OCI-LY7 (cell line): Measurements from ENCODE around the gene DTD2. TPM values are rescaled to one million over a fixed set of nuclear protein-coding genes. Genes with fewer than 3 reads are reported as not detected.

Experiments used
- BruUV-seq: library from RNA; stranded (reverse); fragments of 400-500 nt; replicated peaks from 2 replicates; lab custom pipeline; 2021; lab: Mats Ljungman, UMichigan
- CTCF ChIA-PET: fragments of 300-600 bp; sonication (Branson Sonifier 250); formaldehyde crosslinking; loops from one replicate; lab custom pipeline; 2022; ENCODE audit warnings: antibody characterized with exemption; ENCODE audit not compliant: unreplicated experiment; lab: Charles Lee
- POLR2A ChIA-PET: fragments of 300-600 bp; sonication (Branson Sonifier 250); formaldehyde crosslinking; loops from one replicate; lab custom pipeline; 2022; ENCODE audit warnings: antibody characterized with exemption; lab: Charles Lee
- DNase-seq: peaks from one replicate; pipeline ENCODE4 v3.0.0-alpha.2; 2015; ENCODE audit warnings: low spot score
- H2AFZ ChIP-seq: fragments of 200-600 bp; sonication (generic), shearing (Covaris generic); 2 replicates; pipeline ENCODE4 v1.6.1; 2014; ENCODE audit warnings: mild to moderate bottlenecking, antibody characterized with exemption, low read length, moderate library complexity
- H3K27ac ChIP-seq: fragments of 200-600 bp; sonication (generic); 2 replicates; pipeline ENCODE4 v1.5.1; 2014; ENCODE audit warnings: mixed run types, low read depth, mild to moderate bottlenecking, moderate library complexity, low read length, inconsistent platforms; ENCODE audit not compliant: poor library complexity, severe bottlenecking
- H3K36me3 ChIP-seq: fragments of 200-600 bp; sonication (generic); 2 replicates; pipeline ENCODE4 v1.6.1; 2014; ENCODE audit warnings: mild to moderate bottlenecking, antibody characterized with exemption, low read length, moderate library complexity, mixed read lengths; ENCODE audit not compliant: insufficient read depth
- H3K4me1 ChIP-seq: fragments of 200-600 bp; sonication (generic); 2 replicates; pipeline ENCODE4 v1.5.1; 2014; ENCODE audit warnings: mild to moderate bottlenecking, low read length; ENCODE audit not compliant: insufficient read depth, poor library complexity, severe bottlenecking
- H3K4me2 ChIP-seq: fragments of 200-600 bp; sonication (generic); 2 replicates; pipeline ENCODE4 v1.6.1; 2014; ENCODE audit warnings: mild to moderate bottlenecking, low read length
- H3K4me3 ChIP-seq: fragments of 200-600 bp; sonication (generic); 2 replicates; pipeline ENCODE4 v1.5.1; 2014; ENCODE audit warnings: mild to moderate bottlenecking, low read depth, low read length; ENCODE audit not compliant: poor library complexity, severe bottlenecking
- H3K79me2 ChIP-seq: fragments of 200-600 bp; sonication (generic); 2 replicates; pipeline ENCODE4 v1.6.1; 2016; ENCODE audit warnings: low read depth, mild to moderate bottlenecking, low read length, moderate library complexity, mixed read lengths; ENCODE audit not compliant: insufficient read depth
- H3K9me2 ChIP-seq: fragments of 200-600 bp; sonication (generic); 2 replicates; pipeline ENCODE4 v1.6.1; 2016; ENCODE audit warnings: mild to moderate bottlenecking, low read length, mixed read lengths; ENCODE audit not compliant: insufficient read depth
- H3K9me3 ChIP-seq: fragments of 200-600 bp; sonication (generic); 2 replicates; pipeline ENCODE4 v1.6.1; 2014; ENCODE audit warnings: mild to moderate bottlenecking, mixed run types, low read length, mixed read lengths
- H4K20me1 ChIP-seq: fragments of 200-600 bp; sonication (generic); 2 replicates; pipeline ENCODE4 v1.6.1; 2014; ENCODE audit warnings: mild to moderate bottlenecking, antibody characterized with exemption, low read length, moderate library complexity, mixed read lengths; ENCODE audit not compliant: insufficient read depth
- EZH2phosphoT487 ChIP-seq: fragments of 200-600 bp; sonication (generic); IDR thresholded peaks from 2 replicates; pipeline ENCODE4 v1.6.1; 2018; ENCODE audit warnings: low read depth, borderline replicate concordance, mild to moderate bottlenecking, mixed run types, antibody characterized with exemption, low read length, moderate library complexity, mixed read lengths
- intact Hi-C: fragments of 100-400 bp; cut with micrococcal nuclease; formaldehyde crosslinking; loops from one replicate; pipeline ENCODE4 v1.10.0; 2022; ENCODE audit not compliant: unreplicated experiment
- total RNA-seq, 2 experiments: library from RNA; depleted of rRNA in 1 of 2; stranded (reverse); fragments of >200 nt in 1 of 2; shearing (Covaris generic) in 1 of 2; gene quantifications; 2 replicates each; pipeline ENCODE4 v1.2.3, GENCODE V29; 2014 to 2022
- TF ChIP-seq, protein P1 (sequence below): fragments of 200-600 bp; sonication (generic); conservative IDR thresholded peaks from 2 replicates; pipeline ENCODE4 v1.5.1; 2014; ENCODE audit warnings: mild to moderate bottlenecking, antibody characterized with exemption, low read length, moderate library complexity, mixed read lengths

The DTD2 gene
- total RNA-seq, 2 experiments from 2014 or later, result 29.2 to 48.9 TPM

GRCh38 chr14:31435276-31435675, 22.0 kb downstream of the DTD2 start:
- H3K79me2 ChIP-seq, result no peaks in the 10 kb centered on the region
- peaks cover 12% of the 10 kb centered on the region for H3K36me3 ChIP-seq
- H3K4me3 ChIP-seq, result no peak overlapping the region
- H3K4me2 ChIP-seq, result no peak overlapping the region
- TF ChIP-seq, protein P1, sequence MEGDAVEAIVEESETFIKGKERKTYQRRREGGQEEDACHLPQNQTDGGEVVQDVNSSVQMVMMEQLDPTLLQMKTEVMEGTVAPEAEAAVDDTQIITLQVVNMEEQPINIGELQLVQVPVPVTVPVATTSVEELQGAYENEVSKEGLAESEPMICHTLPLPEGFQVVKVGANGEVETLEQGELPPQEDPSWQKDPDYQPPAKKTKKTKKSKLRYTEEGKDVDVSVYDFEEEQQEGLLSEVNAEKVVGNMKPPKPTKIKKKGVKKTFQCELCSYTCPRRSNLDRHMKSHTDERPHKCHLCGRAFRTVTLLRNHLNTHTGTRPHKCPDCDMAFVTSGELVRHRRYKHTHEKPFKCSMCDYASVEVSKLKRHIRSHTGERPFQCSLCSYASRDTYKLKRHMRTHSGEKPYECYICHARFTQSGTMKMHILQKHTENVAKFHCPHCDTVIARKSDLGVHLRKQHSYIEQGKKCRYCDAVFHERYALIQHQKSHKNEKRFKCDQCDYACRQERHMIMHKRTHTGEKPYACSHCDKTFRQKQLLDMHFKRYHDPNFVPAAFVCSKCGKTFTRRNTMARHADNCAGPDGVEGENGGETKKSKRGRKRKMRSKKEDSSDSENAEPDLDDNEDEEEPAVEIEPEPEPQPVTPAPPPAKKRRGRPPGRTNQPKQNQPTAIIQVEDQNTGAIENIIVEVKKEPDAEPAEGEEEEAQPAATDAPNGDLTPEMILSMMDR, result no peak
- TF ChIP-seq EZH2phosphoT487, result no peak
- BruUV-seq, result no TSS peak
- no peaks in the 10 kb centered on the region for H3K9me3 ChIP-seq
- no peak overlapping the region for H2AFZ ChIP-seq
- no peaks in the 10 kb centered on the region for H4K20me1 ChIP-seq
- ChIA-PET CTCF (no interaction called here), POLR2A (interaction anchor here (0.5 to 1.0 kb wide), 4 partner anchors 15 to 1112 kb away, joined by 3 to 7 read pairs (median 3); partner anchors contain the start of genes DTD2 and HEATR5A)
- no peaks in the 10 kb centered on the region for H3K4me1 ChIP-seq
- H3K9me2 ChIP-seq, result no peaks in the 10 kb centered on the region
- intact Hi-C loops, result no loop called here
- no peak for DNase-seq
- no peak overlapping the region for H3K27ac ChIP-seq

GRCh38 chr14:31430634-31431264, 26.6 kb downstream of the DTD2 start:
- POLR2A ChIA-PET, result interaction anchor here (1.2 kb wide), 1 partner anchor 10 kb away, joined by 4 read pairs; the partner anchor contains the start of gene HEATR5A
- intact Hi-C loops, result loop anchor here (1.0 kb wide), 1 partner anchor 8 kb away; no protein-coding TSS in a partner anchor
- H3K36me3 ChIP-seq, result no peaks in the 10 kb centered on the region
- CTCF ChIA-PET, result no interaction called here
- H4K20me1 ChIP-seq, result no peaks in the 10 kb centered on the region
- no peak for TF ChIP-seq EZH2phosphoT487
- TF ChIP-seq, protein P1, result no peak
- DNase-seq, result no peak
- H3K9me2 ChIP-seq, result no peaks in the 10 kb centered on the region
- no peak overlapping the region for H3K4me2 ChIP-seq
- no peaks in the 10 kb centered on the region for H3K9me3 ChIP-seq
- no peaks in the 10 kb centered on the region for H3K79me2 ChIP-seq
- BruUV-seq, result no TSS peak
- H2AFZ ChIP-seq, result no peak overlapping the region
- no peaks in the 10 kb centered on the region for H3K4me1 ChIP-seq
- H3K4me3 ChIP-seq, result no peak overlapping the region
- H3K27ac ChIP-seq, result no peak overlapping the region

- no peak for TF ChIP-seq EZH2phosphoT487
- TF ChIP-seq, protein P1, result no peak
- no peaks in the 10 kb centered on the region for H3K9me3 ChIP-seq
- intact Hi-C loops, result loop anchor here (1.0 kb wide), 1 partner anchor 7 kb away; no protein-coding TSS in a partner anchor
- no peak overlapping the region for H3K4me3 ChIP-seq
- POLR2A ChIA-PET, result no interaction called here
- H3K27ac ChIP-seq, result no peak overlapping the region
- H3K79me2 ChIP-seq, result no peaks in the 10 kb centered on the region
- no peak for DNase-seq
- H3K4me2 ChIP-seq, result no peak overlapping the region
- no peaks in the 10 kb centered on the region for H3K4me1 ChIP-seq
- CTCF ChIA-PET, result no interaction called here
- H3K36me3 ChIP-seq, result no peaks in the 10 kb centered on the region
- no peak overlapping the region for H2AFZ ChIP-seq
- BruUV-seq, result no TSS peak
- no peaks in the 10 kb centered on the region for H4K20me1 ChIP-seq
- H3K9me2 ChIP-seq, result no peaks in the 10 kb centered on the region
These were observed 27.5 kb downstream of the DTD2 start for GRCh38 chr14:31429791-31430190.
